ENCODE measurements around the gene RBBP8NL. TPM values are rescaled to one million over a fixed set of nuclear protein-coding genes. Genes with fewer than 3 reads are reported as not detected.

RBBP8NL gene
- total and polyA plus RNA-seq, 2 donors (not counting 1 experiment from before 2014, with no cell fraction given): not detected

DNA sequence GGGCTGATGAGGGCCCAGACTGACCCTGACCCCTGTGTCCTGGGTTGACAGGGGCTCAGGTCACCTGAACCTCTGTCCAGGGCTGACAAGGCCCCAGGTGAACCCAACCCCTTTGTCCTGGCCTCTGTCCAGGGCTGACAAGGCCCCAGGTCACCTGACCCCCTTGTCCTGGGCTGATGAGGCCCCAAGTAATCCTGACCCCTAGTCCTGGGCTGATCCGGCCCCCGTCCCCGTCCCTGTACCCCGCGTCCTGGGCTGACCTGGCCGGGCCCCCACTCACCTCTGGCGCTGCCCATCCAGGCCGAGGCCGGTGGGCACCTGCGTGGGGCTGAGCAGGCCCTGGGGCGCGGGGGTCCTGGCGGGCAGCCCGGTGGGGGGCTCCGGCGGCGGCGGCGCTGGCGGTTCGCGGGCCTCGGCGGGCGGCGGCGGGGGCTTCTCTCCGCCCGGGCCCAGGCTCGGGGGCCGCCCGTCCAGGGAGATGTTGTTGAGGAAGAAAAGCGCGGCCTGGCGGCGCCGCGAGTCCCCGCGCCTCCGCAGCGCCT is 20.6 kb downstream of the RBBP8NL start:
- Histone ChIP-seq H3K27ac (ENCODE audit: insufficient read depth, low read length) (peak overlapping the region; percentile 59), H3K36me3 (ENCODE audit: control insufficient read depth, insufficient read depth, low read length) (no peaks in the 10 kb centered on the region), H3K9me3 (ENCODE audit: control insufficient read depth, insufficient read depth, low read depth, low read length) (no peaks in the 10 kb centered on the region), H3K27me3 (ENCODE audit: control insufficient read depth, insufficient read depth, low read length) (no peaks in the 10 kb centered on the region), H3K4me1 (ENCODE audit: control insufficient read depth, extremely low read depth, insufficient read depth, low read length) (peaks cover 11% of the 10 kb centered on the region), H3K79me2 (ENCODE audit: control insufficient read depth, insufficient read depth, low read length) (peaks cover 2% of the 10 kb centered on the region), H4K20me1 (ENCODE audit: control insufficient read depth, extremely low read depth, insufficient read depth, low read length) (no peaks in the 10 kb centered on the region), H3K4me2 (ENCODE audit: extremely low read depth, insufficient read depth, low read length) (peak overlapping the region; percentile 97), H3K4me3 (replicated peaks in 1 of 4; ENCODE audit: control extremely low read depth in 1 of 4, insufficient read depth in 1 of 4, low read depth in 3 of 4, low read length in 4 of 4) (peak overlapping the region; percentile 51 to 67 (median 62)), H3K9ac (ENCODE audit: insufficient read depth, low read length) (peak overlapping the region; percentile 44), H2AFZ (ENCODE audit: low read length) (no peak overlapping the region)
- TF ChIP-seq CTCF (conservative IDR thresholded peaks at IDR 0.05 in 1 of 2, IDR thresholded peaks at IDR 0.05 in 1 of 2; ENCODE audit: low read depth in 1 of 2, low read length in 2 of 2) (no peak), EZH2 (IDR thresholded peaks at IDR 0.05; ENCODE audit: low read length, missing control alignments) (no peak)
- no peak for DNase-seq (ENCODE audit: low read depth in 2 of 2)

- Histone ChIP-seq H3K36me3 (ENCODE audit: control insufficient read depth, insufficient read depth, low read length) (no peaks in the 10 kb centered on the region), H4K20me1 (ENCODE audit: control insufficient read depth, extremely low read depth, insufficient read depth, low read length) (no peaks in the 10 kb centered on the region), H2AFZ (ENCODE audit: low read length) (no peak overlapping the region), H3K79me2 (ENCODE audit: control insufficient read depth, insufficient read depth, low read length) (peaks cover 2% of the 10 kb centered on the region), H3K27me3 (ENCODE audit: control insufficient read depth, insufficient read depth, low read length) (no peaks in the 10 kb centered on the region), H3K4me2 (ENCODE audit: extremely low read depth, insufficient read depth, low read length) (peak overlapping the region; percentile 97), H3K4me3 (replicated peaks in 1 of 4; ENCODE audit: control extremely low read depth in 1 of 4, insufficient read depth in 1 of 4, low read depth in 3 of 4, low read length in 4 of 4) (peak overlapping the region; percentile 51 to 67 (median 62)), H3K27ac (ENCODE audit: insufficient read depth, low read length) (no peak overlapping the region), H3K4me1 (ENCODE audit: control insufficient read depth, extremely low read depth, insufficient read depth, low read length) (peaks cover 11% of the 10 kb centered on the region), H3K9me3 (ENCODE audit: control insufficient read depth, insufficient read depth, low read depth, low read length) (no peaks in the 10 kb centered on the region), H3K9ac (ENCODE audit: insufficient read depth, low read length) (no peak overlapping the region)
- no peak for TF ChIP-seq EZH2 (IDR thresholded peaks at IDR 0.05; ENCODE audit: low read length, missing control alignments)
- TF ChIP-seq CTCF (conservative IDR thresholded peaks at IDR 0.05 in 1 of 2, IDR thresholded peaks at IDR 0.05 in 1 of 2; ENCODE audit: low read depth in 1 of 2, low read length in 2 of 2): no peak
- no peak for DNase-seq (ENCODE audit: low read depth in 2 of 2)
These were observed 21.3 kb downstream of the RBBP8NL start for GRCh38 chr20:62405981-62406513.

GRCh38 chr20:62405108-62405980 is 22.0 kb downstream of the RBBP8NL start:
- Histone ChIP-seq H3K4me2 (ENCODE audit: extremely low read depth, insufficient read depth, low read length) (peak overlapping the region; percentile 35), H2AFZ (ENCODE audit: low read length) (no peak overlapping the region), H3K36me3 (ENCODE audit: control insufficient read depth, insufficient read depth, low read length) (no peaks in the 10 kb centered on the region), H3K27ac (ENCODE audit: insufficient read depth, low read length) (no peak overlapping the region), H3K9ac (ENCODE audit: insufficient read depth, low read length) (no peak overlapping the region), H3K4me1 (ENCODE audit: control insufficient read depth, extremely low read depth, insufficient read depth, low read length) (peaks cover 11% of the 10 kb centered on the region), H3K79me2 (ENCODE audit: control insufficient read depth, insufficient read depth, low read length) (peaks cover 2% of the 10 kb centered on the region), H4K20me1 (ENCODE audit: control insufficient read depth, extremely low read depth, insufficient read depth, low read length) (no peaks in the 10 kb centered on the region), H3K27me3 (ENCODE audit: control insufficient read depth, insufficient read depth, low read length) (no peaks in the 10 kb centered on the region), H3K4me3 (replicated peaks in 1 of 4; ENCODE audit: control extremely low read depth in 1 of 4, insufficient read depth in 1 of 4, low read depth in 3 of 4, low read length in 4 of 4) (peak overlapping the region in 1 of 4 experiments; percentile 67), H3K9me3 (ENCODE audit: control insufficient read depth, insufficient read depth, low read depth, low read length) (no peaks in the 10 kb centered on the region)
- TF ChIP-seq EZH2 (IDR thresholded peaks at IDR 0.05; ENCODE audit: low read length, missing control alignments) (no peak), CTCF (conservative IDR thresholded peaks at IDR 0.05 in 1 of 2, IDR thresholded peaks at IDR 0.05 in 1 of 2; ENCODE audit: low read depth in 1 of 2, low read length in 2 of 2) (peak; percentile 57 to 73)
- DNase-seq (ENCODE audit: low read depth in 2 of 2): peak; percentile 54 to 73

Measured in fibroblast of lung (primary cell).